B cell (primary cell): ENCODE results near the gene AOAH. TPM values are rescaled to one million over a fixed set of nuclear protein-coding genes. Genes with fewer than 3 reads are reported as not detected.

Source experiments
- ATAC-seq: fragments of 200-7000 bp; cut with Tn5 transposase; one replicate; pipeline ENCODE4 v1.10.0; 2021; ENCODE audit warnings: low read depth, mild to moderate bottlenecking, moderate number of reproducible peaks, moderate library complexity
- CTCF ChIA-PET: fragments of 350-600 bp; sonication (Branson Sonifier 250); formaldehyde crosslinking; loops from one replicate; lab custom pipeline; 2021; ENCODE audit warnings: antibody characterized with exemption, inconsistent platforms; lab: Charles Lee
- POLR2A ChIA-PET: fragments of 350-600 bp; sonication (Branson Sonifier 250); formaldehyde crosslinking; loops from one replicate; lab custom pipeline; 2021; ENCODE audit warnings: antibody characterized with exemption; lab: Charles Lee
- DNase-seq: peaks from one replicate; pipeline ENCODE4 v3.0.0; 2013
- H2AFZ ChIP-seq: 2 replicates; pipeline ENCODE4 v1.6.1; 2012; ENCODE audit warnings: mild to moderate bottlenecking, low read depth, low read length; ENCODE audit not compliant: insufficient read depth, poor library complexity, severe bottlenecking
- H3K27ac ChIP-seq, 2 donors: 1 replicate in 1 of 2; 2 replicates in 1 of 2; pipeline ENCODE4 v1.5.1; 2012 to 2013; ENCODE audit warnings: low read length in 2 of 2, mild to moderate bottlenecking in 2 of 2, moderate library complexity in 1 of 2
- H3K27me3 ChIP-seq, 4 experiments: fragments of 200-600 bp in 1 of 4; sonication (generic) in 1 of 4; replicated peaks in 1 of 4; 1 replicate in 2 of 4; 2 replicates in 2 of 4; pipeline versions ENCODE4 v1.6.1 to v1.7.0; 2013 to 2016; ENCODE audit warnings: low read length in 3 of 4, mild to moderate bottlenecking in 2 of 4, mixed read lengths in 1 of 4, moderate library complexity in 1 of 4; ENCODE audit not compliant: insufficient read depth in 4 of 4, control insufficient read depth in 3 of 4; ENCODE audit errors: control extremely low read depth in 1 of 4
- H3K36me3 ChIP-seq, 2 experiments: replicated peaks in 1 of 2; 1 replicate in 1 of 2; 2 replicates in 1 of 2; pipeline versions ENCODE4 v1.6.1 to v1.7.1; 2013; ENCODE audit warnings: low read length in 1 of 2; ENCODE audit not compliant: insufficient read depth in 2 of 2, control insufficient read depth in 1 of 2; ENCODE audit errors: control extremely low read depth in 1 of 2, extremely low read depth in 1 of 2
- H3K4me1 ChIP-seq, 2 donors: fragments of 200-600 bp in 1 of 2; sonication (generic) in 1 of 2; 1 replicate in 1 of 2; 2 replicates in 1 of 2; pipeline versions ENCODE4 v1.5.1 to v1.6.1; 2013 to 2017; ENCODE audit warnings: low read length in 2 of 2; ENCODE audit not compliant: control insufficient read depth in 2 of 2, insufficient read depth in 2 of 2
- H3K4me2 ChIP-seq: replicated peaks from 2 replicates; pipeline ENCODE3; 2012; ENCODE audit warnings: mild to moderate bottlenecking, low read depth, low read length; ENCODE audit not compliant: poor library complexity, severe bottlenecking
- H3K4me3 ChIP-seq, 5 experiments: fragments of 200-600 bp in 1 of 5; sonication (generic) in 1 of 5; 1 replicate in 3 of 5; 2 replicates in 2 of 5; pipeline versions ENCODE4 v1.5.1 to v1.7.0; 2011 to 2016; ENCODE audit warnings: low read length in 4 of 5, mild to moderate bottlenecking in 4 of 5, low read depth in 2 of 5, control low read depth in 1 of 5, moderate library complexity in 1 of 5; ENCODE audit not compliant: insufficient read depth in 1 of 5; ENCODE audit errors: control extremely low read depth in 1 of 5, extremely low read depth in 1 of 5
- H3K79me2 ChIP-seq: fragments of 200-600 bp; sonication (generic); one replicate; pipeline ENCODE4 v1.6.0; 2016; ENCODE audit warnings: low read length; ENCODE audit not compliant: control insufficient read depth, insufficient read depth
- H3K9ac ChIP-seq: fragments of 200-600 bp; sonication (generic); 2 replicates; pipeline ENCODE4 v1.6.1; 2017; ENCODE audit warnings: mild to moderate bottlenecking, low read length, moderate library complexity
- H3K9me3 ChIP-seq, 3 donors: one replicate each; pipeline versions ENCODE4 v1.6.1 to v1.7.1; 2013; ENCODE audit warnings: low read length in 2 of 3; ENCODE audit not compliant: control insufficient read depth in 2 of 3, insufficient read depth in 1 of 3; ENCODE audit errors: control extremely low read depth in 1 of 3
- H4K20me1 ChIP-seq: 2 replicates; pipeline ENCODE4 v1.6.0; 2012; ENCODE audit warnings: mild to moderate bottlenecking, low read length; ENCODE audit not compliant: insufficient read depth, control insufficient read depth, poor library complexity, severe bottlenecking
- H3K27ac Mint-ChIP-seq: one replicate; pipeline ENCODE4 v1.8.0; 2021; ENCODE audit warnings: mixed read lengths
- H3K27me3 Mint-ChIP-seq: one replicate; pipeline ENCODE4 v1.8.0; 2021; ENCODE audit warnings: mixed read lengths
- H3K4me1 Mint-ChIP-seq: one replicate; pipeline ENCODE4 v1.8.0; 2021; ENCODE audit warnings: mixed read lengths
- H3K4me3 Mint-ChIP-seq: one replicate; pipeline ENCODE4 v1.8.0; 2021; ENCODE audit warnings: mixed read lengths
- H3K9me3 Mint-ChIP-seq: one replicate; pipeline ENCODE4 v1.8.0; 2022; ENCODE audit warnings: mixed read lengths; ENCODE audit not compliant: insufficient read depth
- CTCF ChIP-seq: fragments of 200-600 bp; IDR thresholded peaks from one replicate; pipeline ENCODE4 v1.8.0; 2022; ENCODE audit warnings: antibody characterized with exemption, mild to moderate bottlenecking
- EZH2 ChIP-seq: IDR thresholded peaks from 2 replicates; pipeline ENCODE4 v1.6.1; 2012; ENCODE audit warnings: borderline replicate concordance, low read depth, mild to moderate bottlenecking, moderate library complexity, low read length; ENCODE audit not compliant: insufficient read depth, poor library complexity, severe bottlenecking
- WGBS: methylation state at CpG from one replicate; pipeline ENCODE4 v1.1.5; 2013; ENCODE audit warnings: missing lambda C conversion rate; ENCODE audit not compliant: insufficient coverage; 5-methylcytosine and 5-hydroxymethylcytosine counted together
- intact Hi-C: fragments of 100-400 bp; cut with micrococcal nuclease; formaldehyde crosslinking; loops from one replicate; pipeline ENCODE4 v1.10.0; 2022
- polyA plus RNA-seq: library from polyadenylated mRNA; depleted of rRNA; stranded (reverse); fragments of >200 nt; gene quantifications from 2 replicates; pipeline ENCODE4 v1.2.3, GENCODE V29; 2012
- total RNA-seq, 2 donors: library from RNA; stranded (reverse); fragments of 120-200 nt in 1 of 2; gene quantifications; 1 replicate in 1 of 2; 2 replicates in 1 of 2; pipeline versions ENCODE4 v1.2.3 to v1.2.4, GENCODE V29; 2013 to 2022

Gene AOAH
- total and polyA plus RNA-seq, 2 donors (not counting 1 experiment from before 2014, with no cell fraction given) = 2.6 to 5.0 TPM

- H2AFZ ChIP-seq = no peak overlapping the region
- ATAC-seq = no peak
Measured at GRCh38 chr7:36496576-36496975, 227.7 kb downstream of the AOAH start.

DNA sequence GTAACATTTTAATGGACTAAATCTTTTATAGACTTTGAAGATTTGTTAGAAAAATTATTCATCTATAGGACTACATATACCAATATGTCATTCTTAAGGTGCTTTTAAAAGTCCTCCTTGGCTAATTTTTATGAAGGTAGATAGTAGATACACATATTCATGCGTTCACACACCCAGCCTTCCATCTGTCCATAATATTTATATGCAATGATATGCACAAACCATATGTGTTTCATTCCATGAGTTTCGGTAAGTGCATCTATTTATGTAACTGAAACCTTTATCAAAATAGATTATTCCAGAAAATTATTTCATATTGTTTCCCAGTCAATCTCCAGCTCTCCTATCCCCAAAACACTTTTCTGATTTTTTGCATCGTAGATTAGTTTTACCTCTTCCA, 233.0 kb downstream of the AOAH start:
- Histone ChIP-seq H3K36me3 (no peaks in the 10 kb centered on the region), H3K9me3 (no peaks in the 10 kb centered on the region), H3K4me1 (no peaks in the 10 kb centered on the region), H4K20me1 (no peaks in the 10 kb centered on the region), H3K27me3 (peaks cover 0 to under 1% (median 0%) of the 10 kb centered on the region in 4 experiments), H3K27ac (no peak overlapping the region), H3K4me3 (no peak overlapping the region), H3K79me2 (no peaks in the 10 kb centered on the region), H3K4me2 (no peak overlapping the region), H3K9ac (no peak overlapping the region), H2AFZ (no peak overlapping the region)
- intact Hi-C loops = no loop called here
- CTCF ChIA-PET = interaction anchor here (2.0 to 8.8 kb wide), 2 partner anchors 691 to 708 kb away, joined by 10 to 110 read pairs; no protein-coding TSS in a partner anchor
- ATAC-seq (no peak), DNase-seq (no peak)
- Mint-ChIP-seq H3K27ac (no peak overlapping the region), H3K27me3 (peaks cover 14% of the 10 kb centered on the region), H3K4me1 (no peaks in the 10 kb centered on the region), H3K9me3 (no peaks in the 10 kb centered on the region), H3K4me3 (no peak overlapping the region)
- POLR2A ChIA-PET = no interaction called here
- no CpG with 5 or more reads among the region's 3 CpGs for WGBS
- TF ChIP-seq CTCF = no peak
- no peak for TF ChIP-seq EZH2

More at GRCh38 chr7:36496576-36496975, 227.7 kb downstream of the AOAH start:
- Histone ChIP-seq H3K27me3 (peaks cover 0 to 3% (median 0%) of the 10 kb centered on the region in 4 experiments), H4K20me1 (no peaks in the 10 kb centered on the region), H3K79me2 (no peaks in the 10 kb centered on the region), H3K9me3 (no peaks in the 10 kb centered on the region), H3K36me3 (no peaks in the 10 kb centered on the region), H3K4me2 (no peak overlapping the region), H3K27ac (no peak overlapping the region), H3K4me3 (no peak overlapping the region), H3K9ac (no peak overlapping the region), H3K4me1 (no peaks in the 10 kb centered on the region)
- H3K27me3 Mint-ChIP-seq = peaks cover 30% of the 10 kb centered on the region
- no peak for DNase-seq
- POLR2A ChIA-PET = no interaction called here
- intact Hi-C loops = no loop called here
- no peak overlapping the region for H3K4me3 Mint-ChIP-seq
- CTCF ChIA-PET = interaction anchor here (1.6 kb wide), 1 partner anchor 9 kb away, joined by 4 read pairs; no protein-coding TSS in a partner anchor
- no peaks in the 10 kb centered on the region for H3K9me3 Mint-ChIP-seq
- 80% methylated on average over 1 of the region's 6 CpGs for WGBS
- H3K4me1 Mint-ChIP-seq = no peaks in the 10 kb centered on the region
- TF ChIP-seq CTCF (no peak), EZH2 (no peak)
- H3K27ac Mint-ChIP-seq = no peak overlapping the region
